Measurements from ENCODE around the gene KCNK2.

The KCNK2 gene

DNA sequence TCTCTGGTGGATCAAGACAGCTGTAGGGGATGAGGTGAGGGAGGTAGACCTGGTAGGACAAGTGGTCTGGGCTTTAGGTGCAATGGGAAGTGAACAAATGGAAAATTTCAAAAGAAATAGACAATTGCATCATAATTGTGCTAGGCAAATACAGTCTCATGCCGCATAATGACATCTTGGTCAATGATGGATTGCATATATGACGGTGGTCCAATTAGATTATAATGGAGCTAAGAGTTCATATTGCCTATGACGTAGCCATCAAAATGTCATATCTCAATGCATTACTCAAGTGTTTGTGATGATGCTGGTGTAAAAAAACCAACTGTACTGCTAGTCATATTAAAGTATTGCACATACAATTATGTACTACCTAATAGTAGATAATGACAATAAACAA lies 19.0 kb downstream of the KCNK2 start:
- no peak for DNase-seq

GRCh38 chr1:215104283-215104682 lies 21.7 kb downstream of the KCNK2 start:
- no peak for DNase-seq

DNA sequence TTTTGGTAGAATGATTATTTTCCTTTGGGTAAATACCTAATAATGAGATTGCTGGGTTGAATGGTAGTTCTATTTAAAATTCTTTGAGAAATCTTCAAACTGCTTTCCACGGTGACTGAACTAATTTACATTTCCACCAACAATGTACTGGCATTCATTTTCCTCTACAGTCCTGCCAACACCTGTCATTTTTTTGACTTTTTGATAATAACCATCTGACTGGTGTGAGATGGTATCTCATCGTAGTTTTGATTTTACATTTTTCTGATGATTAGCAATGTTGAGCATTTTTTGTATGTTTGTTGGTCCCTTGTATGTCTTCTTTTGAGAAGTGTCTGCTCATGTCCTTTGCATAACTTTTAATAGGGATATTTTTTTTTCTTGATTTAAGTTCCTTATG lies 23.5 kb downstream of the KCNK2 start:
- no peak for DNase-seq

DNA sequence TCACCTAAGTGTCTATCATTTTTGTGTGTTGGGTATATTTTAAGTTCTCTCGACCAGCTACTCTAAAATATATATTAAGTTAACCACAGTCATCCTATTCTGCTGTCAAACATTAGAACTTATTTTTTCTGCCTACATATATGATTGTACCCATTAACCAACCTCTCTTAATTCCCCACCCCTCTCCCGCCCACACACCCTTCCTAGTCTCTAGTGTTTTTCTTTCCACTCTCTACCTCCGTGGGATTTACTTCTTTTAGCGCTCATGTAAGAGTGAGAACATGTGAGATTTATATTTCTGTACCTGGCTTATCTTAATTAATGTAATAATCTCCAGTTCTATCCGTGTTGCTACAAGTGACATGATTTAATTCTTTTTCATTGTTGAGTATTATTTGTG lies 26.6 kb downstream of the KCNK2 start:
- no peak for DNase-seq

GRCh38 chr1:215111916-215112315 lies 29.4 kb downstream of the KCNK2 start:
- DNase-seq, result no peak

GRCh38 chr1:215113776-215114153 lies 31.2 kb downstream of the KCNK2 start:
- no peak for DNase-seq

GRCh38 chr1:215114154-215114933 lies 31.8 kb downstream of the KCNK2 start:
- DNase-seq, result no peak

GRCh38 chr1:215115760-215116159 lies 33.2 kb downstream of the KCNK2 start:
- DNase-seq, result no peak

DNA sequence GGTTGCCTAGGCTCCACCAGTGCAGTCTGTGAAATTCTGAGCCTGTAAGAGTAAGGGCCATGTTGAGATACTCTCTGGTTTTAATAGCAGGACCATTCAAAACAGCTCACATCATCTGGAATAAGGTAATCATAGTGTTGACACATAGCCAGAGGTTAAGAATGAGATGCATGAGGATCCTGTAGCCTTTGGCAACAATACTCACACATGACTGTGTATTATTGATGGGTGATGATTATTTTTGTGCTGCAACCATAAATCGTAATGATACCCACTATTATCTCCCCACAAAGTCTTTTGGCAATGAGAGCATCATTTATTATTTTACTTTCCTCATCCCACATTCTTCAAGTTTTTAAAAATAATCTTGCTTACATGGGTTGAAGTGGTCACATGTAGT lies 35.5 kb downstream of the KCNK2 start:
- no peak for DNase-seq

- DNase-seq, result no peak
Observed at GRCh38 chr1:215119056-215119455, 36.5 kb downstream of the KCNK2 start.

DNA sequence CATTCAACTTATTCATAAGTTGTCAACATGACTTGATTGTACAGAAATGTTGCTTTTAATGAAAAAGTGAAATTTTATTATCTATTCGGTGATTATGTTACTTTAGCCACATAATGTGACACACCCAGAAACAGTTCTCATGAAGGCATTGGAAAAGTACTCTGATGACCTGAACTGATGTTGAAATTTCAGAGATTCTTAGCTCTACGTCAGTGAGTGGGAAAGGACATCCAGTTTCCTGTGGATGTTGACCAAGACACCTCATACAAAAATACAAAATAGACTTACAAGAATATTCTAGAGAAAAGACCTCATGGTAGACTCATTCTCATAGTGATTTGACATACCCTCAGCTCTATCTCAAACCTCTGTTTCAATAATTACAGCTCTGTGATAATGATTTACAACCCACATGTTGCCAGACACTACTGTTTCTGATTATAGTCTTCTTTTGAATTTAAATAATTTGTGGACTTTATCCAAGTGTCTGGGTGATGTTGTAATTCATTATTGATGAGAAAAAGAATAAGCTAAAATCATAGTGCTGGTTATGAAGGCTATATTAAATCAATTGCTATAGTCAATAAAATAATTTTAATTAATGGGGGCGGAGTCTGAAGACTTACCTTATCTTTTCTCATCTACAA lies 37.3 kb downstream of the KCNK2 start:
- DNase-seq, result no peak

DNA sequence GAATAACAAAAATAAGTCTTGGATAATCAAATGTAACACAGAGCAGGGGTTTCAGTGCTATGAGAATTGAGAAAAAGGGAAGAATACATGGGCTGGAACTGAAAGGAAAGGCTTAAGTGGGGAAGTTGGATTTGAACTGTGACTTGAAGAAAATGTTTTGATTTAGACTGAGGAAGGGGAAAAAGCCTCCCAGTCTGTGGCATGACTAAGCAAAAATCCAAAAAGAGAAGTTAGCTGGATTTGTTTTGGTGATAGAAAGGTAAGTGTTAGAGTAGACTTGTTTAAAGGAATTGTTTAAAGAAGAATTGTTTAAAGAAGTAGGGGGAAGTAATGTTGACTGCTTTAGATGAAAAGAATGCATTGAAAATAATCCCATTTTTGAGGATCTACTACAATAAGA lies 46.0 kb downstream of the KCNK2 start:
- no peak for DNase-seq

DNA sequence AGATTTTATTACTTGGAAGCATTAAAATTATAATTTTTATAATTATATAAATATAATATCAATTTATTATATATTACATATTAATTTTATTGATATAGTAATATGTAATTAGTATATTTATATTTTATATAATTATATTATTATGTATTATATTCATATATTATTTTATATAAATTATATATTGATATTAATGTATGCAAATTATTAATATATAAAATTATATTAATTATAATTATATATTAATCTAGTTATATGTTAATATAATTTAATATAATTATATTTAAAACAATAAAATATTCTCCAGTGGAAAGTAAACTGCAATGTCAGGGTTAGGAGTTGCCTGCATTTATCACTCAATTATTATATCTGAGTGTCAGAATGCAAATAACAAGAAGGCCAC lies 48.8 kb downstream of the KCNK2 start:
- DNase-seq, result no peak

- DNase-seq, result no peak
Observed at GRCh38 chr1:215132156-215132555, 49.6 kb downstream of the KCNK2 start.

DNA sequence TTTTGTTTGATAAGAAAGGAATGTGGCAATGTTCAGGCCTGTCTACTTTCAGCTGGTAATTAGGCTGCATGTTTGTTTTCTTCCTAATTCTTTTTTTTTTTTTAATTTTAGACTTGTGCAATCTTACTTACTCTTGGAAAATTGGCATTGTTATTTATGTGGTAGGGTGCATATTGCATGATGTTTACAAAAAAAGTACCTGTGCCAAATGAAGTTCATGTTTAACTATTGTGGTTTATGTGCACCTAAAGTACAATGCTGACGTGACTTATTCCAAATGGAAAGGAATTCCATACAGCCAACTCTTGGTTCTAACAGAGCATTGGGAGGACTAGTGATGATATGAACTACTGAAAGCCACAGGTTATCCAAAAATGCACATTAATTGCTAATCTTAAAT lies 51.0 kb downstream of the KCNK2 start:
- no peak for DNase-seq

- no peak for DNase-seq
Observed at GRCh38 chr1:215137985-215138384, 55.4 kb downstream of the KCNK2 start.

DNA sequence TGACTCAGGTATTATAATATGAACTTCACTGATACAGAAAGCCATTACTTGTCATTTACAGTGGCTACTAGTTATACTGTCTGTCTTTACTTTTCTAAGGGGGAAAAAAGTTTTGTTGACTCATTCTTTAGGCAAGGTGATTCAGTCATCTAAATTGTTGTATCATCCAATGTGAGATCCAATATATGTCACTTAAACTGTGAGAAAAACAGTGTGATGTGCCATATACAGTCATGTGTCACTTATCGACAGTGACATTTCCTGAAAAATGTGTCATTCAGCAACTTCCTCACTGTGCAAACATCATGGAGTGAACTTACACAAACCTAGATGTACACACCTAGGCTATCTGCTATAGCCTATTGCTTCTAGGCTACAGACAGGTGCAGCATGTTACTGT lies 57.6 kb downstream of the KCNK2 start:
- DNase-seq, result no peak

GRCh38 chr1:215141460-215141859 lies 58.9 kb downstream of the KCNK2 start:
- no peak for DNase-seq

DNA sequence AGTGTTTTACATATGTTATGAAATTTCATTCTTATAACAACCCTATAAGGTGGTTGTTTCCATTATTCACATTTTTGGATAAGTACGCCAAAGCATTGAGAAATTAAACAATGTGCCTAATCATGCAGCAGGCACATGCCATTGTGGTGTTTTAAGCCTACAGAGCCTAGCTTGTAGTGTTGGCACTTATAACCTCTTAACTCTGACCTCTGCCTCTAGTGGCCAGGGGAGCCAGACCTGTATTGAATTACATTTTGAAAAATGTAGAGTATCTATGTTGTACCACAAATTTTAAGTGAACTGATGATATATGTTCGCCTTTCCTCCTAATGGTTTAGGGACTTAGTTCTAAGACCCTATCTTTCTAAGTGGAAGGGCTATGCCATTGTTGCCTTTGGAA lies 61.0 kb downstream of the KCNK2 start:
- DNase-seq, result no peak

DNA sequence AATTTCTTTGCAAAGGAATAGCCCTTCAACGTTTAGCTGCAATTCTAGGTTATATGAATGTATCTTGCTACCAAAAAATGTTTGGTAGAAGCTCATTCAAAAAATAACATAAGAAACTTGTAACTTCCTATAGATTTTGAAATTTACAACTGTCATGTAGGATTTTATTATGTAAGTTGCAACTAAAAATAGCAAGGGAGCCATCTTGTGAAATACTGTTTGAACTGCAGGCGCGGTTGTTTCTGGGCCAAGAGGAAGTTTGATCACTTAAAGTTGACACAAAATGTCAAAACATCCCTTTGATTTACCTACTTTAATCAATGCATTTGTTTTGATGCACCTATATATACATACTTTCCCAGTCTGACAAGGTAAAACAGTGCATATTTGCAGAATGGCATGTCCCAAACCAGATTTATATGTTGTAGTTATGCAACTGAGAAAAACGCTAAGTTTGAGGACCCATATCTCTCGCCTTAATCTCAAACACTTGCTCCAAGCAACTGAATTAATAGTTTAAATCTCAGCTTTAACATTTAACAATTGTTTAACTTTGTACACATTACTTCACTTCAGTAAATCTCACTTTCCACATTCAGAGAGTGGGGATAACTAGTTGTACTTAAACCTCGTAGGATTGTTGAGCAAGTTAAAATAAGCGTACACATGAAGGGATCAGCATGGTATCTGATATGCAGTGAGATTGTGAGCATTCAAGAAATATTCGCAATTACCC lies 63.9 kb downstream of the KCNK2 start:
- no peak for DNase-seq

DNA sequence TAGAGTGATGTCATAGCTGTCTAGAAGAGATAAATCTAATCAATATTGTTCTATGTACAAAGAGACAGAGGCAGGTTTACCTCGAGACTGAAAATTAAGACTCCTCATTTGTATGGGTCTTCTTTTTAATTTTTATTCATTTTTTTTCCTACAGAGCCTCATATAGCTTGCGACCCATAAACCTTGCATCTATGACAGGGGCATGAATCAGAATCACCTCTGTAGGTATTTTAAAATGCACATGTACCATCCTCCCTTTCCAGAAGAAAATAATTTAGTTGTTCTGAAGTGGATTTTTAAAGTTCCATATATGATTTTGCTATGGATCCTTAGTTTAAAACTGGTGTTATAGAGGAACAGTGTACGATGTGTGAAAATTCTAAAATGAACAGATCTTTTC lies 64.5 kb downstream of the KCNK2 start:
- DNase-seq, result no peak

DNA sequence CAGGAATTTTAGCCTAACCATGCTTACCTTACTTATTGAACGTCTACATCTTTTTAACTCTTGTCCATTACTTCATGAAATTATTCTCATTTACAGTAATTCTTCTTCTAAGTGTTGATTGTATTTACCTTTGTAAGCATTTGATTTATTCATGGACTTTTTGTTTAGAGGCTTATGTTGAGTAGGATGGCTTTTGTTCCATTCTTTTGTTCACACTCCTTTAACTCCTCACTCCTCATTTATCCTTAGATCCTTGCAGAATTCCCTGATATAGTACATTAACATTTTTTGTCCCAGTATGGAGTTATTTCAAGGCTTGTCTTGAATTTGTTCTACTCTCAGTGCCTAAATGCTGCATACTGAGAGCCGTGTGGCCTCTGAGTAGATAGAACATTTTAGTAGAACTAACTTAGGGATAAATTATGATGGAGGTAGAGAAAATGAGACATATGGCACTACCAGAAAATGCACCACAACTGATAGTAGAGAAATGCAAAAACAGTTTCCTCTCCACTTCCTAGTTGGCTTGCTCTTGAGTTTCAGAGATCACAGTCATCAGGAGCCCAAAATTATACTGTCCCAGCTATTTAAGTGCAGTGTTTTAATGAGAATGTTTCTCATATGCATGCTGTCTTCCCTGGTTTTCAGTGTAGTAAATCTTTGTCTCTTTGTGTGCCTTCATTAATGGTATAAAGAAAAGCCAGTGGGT lies 69.5 kb downstream of the KCNK2 start:
- no peak for DNase-seq

DNA sequence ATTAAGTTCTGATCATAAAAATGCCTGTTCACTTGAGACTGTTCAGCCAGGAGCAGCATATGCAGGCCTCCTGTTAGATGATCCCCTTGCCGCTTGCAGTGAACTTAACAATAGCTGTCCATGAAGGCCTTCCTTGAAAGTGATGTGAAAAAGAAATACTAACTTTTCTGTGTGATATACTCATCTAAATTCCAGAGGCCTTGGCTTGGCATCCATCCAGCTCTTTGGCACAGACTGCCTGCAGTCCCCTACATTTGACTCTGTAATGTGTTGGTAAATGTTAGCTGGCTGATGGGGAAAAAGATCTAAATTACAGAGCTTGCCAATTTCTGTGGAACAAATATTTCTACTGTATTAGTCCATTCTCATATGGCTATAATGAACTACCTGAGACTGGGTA lies 73.7 kb downstream of the KCNK2 start:
- DNase-seq, result no peak

DNA sequence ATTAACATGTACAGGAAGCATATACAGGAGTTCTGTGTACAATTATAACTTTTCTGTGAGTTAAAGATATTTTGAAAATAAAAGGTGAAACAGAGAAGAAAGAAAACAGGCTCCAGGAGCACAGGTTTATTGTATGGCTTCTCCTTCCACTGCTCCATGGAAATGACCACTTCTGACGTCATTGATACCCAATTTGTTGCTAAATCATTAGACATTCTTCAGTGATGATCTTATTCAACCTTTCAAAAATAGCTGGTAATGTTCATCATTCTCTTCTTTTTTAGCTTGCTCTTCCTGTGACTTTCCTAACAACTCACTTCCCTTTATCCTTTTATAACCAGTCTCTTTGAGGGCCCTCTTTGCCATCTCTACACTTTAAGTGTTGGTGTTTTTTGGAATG lies 77.8 kb downstream of the KCNK2 start:
- no peak for DNase-seq
